ENCODE results near the gene STK16.
"Not testable (repeated sequence)": the region's sequence is repeated elsewhere in the genome, so short reads cannot be mapped to it uniquely, and the experiment has no call there.

STK16 gene

DNA sequence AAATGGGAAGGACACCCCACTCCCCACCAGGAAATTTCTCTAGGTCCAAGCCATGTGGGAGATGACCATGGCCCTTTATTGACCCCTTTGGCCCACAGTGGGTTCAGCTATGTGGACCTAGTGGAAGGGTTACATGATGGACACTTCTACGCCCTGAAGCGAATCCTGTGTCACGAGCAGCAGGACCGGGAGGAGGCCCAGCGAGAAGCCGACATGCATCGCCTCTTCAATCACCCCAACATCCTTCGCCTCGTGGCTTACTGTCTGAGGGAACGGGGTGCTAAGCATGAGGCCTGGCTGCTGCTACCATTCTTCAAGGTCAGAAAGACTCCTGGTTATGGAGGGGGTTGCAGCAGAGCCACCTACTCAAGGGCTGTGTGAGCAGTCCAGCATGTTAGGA, 1.3 kb downstream of the STK16 start:
- DNase-seq, result no peak

GRCh38 chr2:219247678-219248642, 2.7 kb downstream of the STK16 start:
- DNase-seq, result no peak

GRCh38 chr2:219248845-219249202, 3.5 kb downstream of the STK16 start:
- no peak for DNase-seq

- DNase-seq, result peak; percentile 40
Measured at GRCh38 chr2:219249203-219249980, 4.1 kb downstream of the STK16 start.

GRCh38 chr2:219250049-219250781, 4.9 kb downstream of the STK16 start:
- DNase-seq, result no peak

- DNase-seq, result no peak
Measured at GRCh38 chr2:219251656-219252055, 6.4 kb downstream of the STK16 start.

DNA sequence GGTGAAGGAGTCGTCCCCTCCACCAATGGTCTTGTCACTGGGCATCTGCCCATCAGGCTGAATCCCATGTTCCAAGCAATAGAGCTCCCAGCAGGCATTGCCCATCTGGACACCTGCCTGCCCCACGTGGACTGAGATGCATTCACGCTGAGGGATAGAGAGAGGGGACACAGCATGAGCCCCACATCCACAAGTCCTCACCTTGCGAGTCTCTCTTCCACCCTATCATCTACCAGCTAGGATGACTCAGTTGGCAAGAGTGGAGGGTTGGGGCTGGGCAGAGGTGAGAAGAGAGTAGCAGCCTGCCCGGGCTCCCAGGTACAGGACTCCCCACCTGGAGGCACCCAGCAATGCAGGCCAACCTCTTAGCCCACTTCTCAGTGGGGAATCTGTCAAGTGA, 6.8 kb downstream of the STK16 start:
- peak; percentile 6 for DNase-seq

DNA sequence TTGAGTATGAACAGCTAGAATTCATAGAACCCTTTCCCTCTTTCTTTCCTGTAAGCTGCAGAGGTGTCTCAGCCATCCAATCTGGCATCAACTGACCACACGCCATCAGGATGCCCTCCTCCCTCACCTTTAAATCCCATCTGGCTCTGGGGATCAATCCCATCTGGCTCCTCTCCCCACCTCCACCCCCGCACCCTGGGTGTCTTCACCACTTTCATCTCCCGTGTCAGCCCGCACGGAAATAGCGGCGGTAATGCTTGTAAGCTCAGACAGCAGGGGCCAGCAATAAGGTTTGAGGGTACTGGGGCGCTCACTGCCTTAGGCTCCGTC, 7.3 kb downstream of the STK16 start:
- DNase-seq, result no peak

DNA sequence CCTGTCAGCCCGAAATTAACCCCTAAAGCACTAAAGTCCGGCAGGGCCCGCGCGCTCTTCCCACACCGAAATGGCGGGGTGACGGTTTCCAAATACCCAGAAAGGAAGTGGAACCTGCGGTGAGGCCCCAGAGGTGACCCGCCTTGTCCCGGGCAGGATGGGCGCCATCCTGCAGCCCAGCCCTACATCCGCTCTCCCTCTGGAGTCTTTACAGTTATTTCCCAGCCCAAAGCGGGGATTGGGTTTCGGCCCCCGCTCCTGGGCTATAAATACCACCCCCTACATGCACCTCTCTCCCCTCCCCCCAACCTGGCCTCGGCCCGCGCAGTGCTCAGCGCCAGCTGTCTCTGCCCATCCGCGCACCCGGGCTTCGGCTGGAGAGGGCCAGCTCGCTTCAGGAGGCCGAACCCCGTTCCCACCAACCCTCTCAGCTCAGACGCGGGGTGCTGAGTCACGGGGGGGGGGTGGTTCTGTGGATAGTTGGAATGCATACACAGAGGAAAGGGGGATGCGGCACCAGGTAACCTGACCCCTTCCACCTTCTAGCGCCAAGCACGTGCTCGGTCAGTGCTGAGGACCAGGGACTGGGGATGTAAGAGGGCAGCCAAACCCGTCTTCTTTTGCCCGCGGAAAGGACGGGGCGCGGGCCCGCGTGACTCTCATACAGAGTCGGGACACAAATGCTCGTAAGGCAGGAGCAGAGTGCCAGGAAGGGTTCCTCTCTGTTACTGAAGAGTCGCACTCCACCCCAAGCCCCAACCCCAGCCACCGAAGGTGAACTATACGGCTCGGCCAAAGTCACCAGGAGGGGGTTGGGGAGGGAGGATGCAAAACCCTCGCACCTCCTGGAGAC, 7.8 kb downstream of the STK16 start, which contains the start of gene TUBA4B:
TUBA4B (plus strand) TSS at position 344 of the 853 bp plus-strand sequence; CDS start at position 509, 165 bp downstream.
- no peak for DNase-seq

DNA sequence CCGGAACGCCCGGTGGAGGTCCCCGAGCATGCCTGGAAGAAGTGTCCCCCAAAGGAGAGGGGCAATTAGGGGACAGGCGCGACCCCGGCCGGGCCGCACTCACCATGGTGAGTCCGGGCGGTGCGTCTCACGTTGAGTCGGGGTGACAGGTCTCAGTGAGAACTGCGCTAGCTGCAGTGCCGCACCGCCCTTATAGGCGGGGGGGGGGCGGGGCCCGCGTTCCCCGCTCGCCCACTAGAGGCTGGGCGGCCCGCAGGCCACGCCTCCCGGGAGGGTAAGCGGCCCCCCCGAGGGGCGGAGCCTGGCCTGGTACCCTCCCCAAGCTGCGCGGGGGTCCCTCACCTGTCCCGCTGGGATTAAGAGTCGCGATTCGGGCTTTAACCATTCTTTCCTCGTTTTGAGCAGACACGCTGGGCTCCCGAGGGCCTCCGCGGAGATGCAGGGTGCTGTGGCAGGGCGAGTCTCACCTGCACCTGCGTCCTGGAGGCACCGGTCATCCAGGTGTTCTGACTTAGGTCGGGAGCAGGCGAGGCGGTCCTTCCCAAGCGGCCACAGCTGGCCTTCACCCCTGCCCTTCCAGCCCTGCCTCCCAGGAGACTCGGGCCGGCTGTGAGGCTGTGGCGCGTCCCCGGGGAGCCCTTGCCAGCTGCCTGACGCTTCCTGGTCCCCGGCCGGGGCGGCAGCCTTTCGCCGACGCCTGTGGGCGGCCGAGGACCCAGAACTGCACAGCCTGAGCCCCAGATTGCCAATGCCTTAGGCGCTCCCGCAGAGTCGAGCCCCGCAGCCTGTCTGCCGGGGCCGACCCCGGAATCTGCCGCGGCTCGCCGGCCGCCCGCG, 8.7 kb downstream of the STK16 start, which contains the start of gene TUBA4A:
TUBA4A (minus strand) TSS at position 166 of the 837 bp plus-strand sequence; CDS start at position 106, 60 bp downstream.
- DNase-seq, result peak; percentile 38

DNA sequence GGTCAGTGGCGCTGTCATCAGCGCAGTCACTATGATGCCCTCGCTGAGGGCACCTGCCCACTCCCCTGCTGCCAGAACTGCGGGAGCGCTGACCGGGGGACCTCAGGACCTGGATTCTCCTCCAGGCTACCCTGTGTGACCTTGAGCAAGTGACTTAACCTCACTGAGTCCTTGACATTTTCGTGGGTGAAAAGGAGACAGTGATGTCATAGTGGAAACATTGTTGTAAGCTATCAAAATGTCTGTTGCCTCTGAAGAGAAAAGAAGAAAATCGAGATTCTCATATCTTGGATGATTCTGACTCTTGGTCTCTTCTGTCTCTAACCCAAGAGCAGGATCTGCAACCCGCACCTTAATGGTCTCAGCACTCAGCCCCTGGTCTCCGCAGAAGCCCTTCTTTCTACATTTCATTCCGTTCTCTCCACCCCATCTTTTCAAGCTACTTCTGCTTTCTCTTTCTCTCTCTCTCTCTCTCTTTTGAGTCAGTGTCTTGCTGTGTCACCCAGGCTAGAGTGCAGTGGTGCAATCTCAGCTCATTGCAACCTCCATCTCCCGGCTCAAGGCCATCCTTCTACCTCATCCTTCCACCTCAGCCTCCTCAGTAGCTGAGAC, 9.4 kb downstream of the STK16 start:
- no peak for DNase-seq

DNA sequence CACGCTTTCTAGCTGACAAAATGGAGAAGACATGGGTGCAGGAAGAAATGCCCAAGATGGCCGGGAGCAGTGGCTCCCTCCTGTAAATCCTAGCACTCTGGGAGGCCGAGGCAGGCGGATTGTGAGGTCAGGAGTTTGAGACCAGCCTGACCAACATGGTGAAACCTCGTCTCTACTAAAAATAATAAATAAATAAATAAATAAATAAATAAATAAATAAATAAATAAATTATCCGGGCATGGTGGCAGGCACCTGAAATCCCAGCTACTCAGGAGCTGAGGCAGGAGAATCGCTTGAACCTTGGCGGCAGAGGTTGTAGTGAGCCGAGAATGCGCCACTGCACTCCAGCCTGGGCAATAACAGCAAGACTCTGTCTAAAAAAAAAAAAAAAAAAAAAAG, 13.7 kb downstream of the STK16 start:
- DNase-seq, result not testable (repeated sequence)

DNA sequence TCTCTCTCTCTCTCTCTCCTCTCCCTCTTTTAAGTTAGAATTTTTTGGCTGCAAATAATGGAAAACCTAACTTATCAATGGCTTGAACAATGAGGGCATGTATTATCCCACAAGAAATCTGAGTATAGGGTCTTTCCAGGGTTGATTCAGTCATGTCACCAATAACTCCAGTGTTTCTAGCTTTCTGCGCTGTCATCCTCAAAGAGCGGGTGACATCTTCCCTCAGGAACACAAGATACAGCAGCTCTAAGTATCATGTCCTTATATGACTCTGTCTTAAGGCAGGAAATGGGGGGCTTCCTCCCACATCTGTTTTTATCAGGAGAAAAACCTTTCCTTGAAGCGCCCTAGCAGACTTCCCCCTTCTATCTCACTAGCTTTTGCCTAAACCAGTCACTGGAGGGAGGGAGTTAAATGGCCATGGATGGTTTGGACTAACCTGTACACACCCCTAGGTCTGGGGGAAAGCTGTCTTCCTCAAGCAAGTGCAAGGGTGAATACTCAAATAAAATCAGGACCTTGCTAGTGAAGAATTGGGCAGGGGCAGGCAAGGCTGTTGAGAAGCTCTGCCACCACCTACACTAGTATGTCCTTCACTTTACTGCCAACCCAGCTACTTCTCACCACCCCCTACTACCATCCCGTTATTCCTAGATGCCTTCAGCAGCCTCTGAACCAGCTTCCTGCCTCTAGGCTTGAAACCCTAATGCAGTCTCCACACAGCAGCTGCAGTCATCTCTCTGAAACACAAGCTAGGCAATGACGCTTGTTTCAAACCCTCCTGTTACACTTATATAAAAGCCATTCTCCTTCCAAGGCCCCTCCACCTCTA, 16.0 kb downstream of the STK16 start:
- no peak for DNase-seq

DNA sequence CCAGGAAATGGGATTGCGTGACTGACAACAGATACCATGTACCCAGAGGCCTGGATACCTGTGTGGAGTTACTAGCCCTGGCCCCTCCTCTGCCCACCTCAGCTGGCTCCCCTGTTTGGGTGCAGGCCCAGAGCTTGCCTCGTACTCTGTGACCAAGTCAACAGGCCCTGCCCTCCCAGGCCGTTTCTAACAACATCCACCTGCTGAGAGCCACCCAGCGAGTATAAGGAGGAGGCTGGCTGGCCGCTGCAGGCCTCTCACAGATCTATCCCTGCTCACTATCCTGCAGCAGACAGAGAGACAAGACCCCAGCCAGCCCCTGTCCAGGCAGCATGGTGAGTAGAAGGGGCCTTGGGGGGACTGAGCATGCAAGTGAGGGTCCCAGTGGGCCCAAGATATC, 21.0 kb downstream of the STK16 start:
- DNase-seq, result no peak

- DNase-seq, result no peak
Measured at GRCh38 chr2:219266886-219267285, 21.6 kb downstream of the STK16 start.

DNA sequence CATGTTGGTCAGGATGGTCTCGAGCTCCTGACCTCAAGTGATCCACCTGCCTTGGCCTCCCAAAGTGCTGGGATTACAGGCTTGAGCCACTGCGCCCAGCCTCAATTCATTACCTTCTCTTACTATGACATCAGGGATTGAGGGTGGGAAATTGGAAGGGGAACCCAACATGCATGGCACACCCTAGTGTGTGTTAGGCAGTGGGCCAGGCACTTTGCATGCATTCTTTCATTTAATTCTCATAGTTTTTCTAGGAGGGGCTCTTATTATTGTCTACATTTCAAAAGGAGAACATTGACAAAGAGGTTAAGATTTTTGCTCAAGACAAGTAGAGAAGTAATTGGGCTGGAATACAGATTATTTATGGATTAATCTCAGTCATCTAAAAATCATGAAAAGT, 23.0 kb downstream of the STK16 start:
- no peak for DNase-seq

GRCh38 chr2:219269362-219270054, 24.2 kb downstream of the STK16 start:
- DNase-seq, result no peak

- DNase-seq, result no peak
Measured at GRCh38 chr2:219270055-219270372, 24.7 kb downstream of the STK16 start.

GRCh38 chr2:219271021-219271420, 25.7 kb downstream of the STK16 start:
- DNase-seq, result no peak

Measured in NCI-H2107 (cell line).